ENCODE measurements around the gene CTNNA2.

DNA sequence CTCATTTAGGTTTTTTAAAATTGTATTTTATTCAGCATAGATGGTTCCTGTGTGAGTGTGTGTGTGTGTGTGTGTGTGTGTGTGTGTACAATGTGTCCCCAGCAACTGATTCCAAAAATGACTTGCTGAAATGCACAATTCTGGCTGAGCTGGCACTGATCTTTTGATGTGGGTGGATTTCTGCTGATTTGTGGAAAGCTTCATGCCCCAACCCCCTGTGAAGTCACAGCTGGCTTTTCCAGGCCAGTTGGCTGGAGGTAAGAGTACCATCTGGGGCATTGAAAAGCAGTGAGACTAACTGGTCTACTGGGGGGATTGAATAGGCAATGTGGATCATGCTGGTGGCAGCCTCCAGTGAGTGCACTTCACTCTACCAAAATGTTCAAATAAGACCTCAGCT lies 604.5 kb downstream of the CTNNA2 start:
- TF ChIP-seq GATA2 (IDR thresholded peaks at IDR 0.05; ENCODE audit: low read depth, low read length) (no peak), GATA3 (IDR thresholded peaks at IDR 0.05; ENCODE audit: low read depth, low read length) (no peak)

All from SH-SY5Y (cell line).